Psoas muscle (tissue), 8 donors: ENCODE results near the gene CHCHD1. TPM values are rescaled to one million over a fixed set of nuclear protein-coding genes. Genes with fewer than 3 reads are reported as not detected.

ENCODE experiments used
- ATAC-seq, 4 donors: fragments of 200-7000 bp; cut with Tn5 transposase; one replicate each; pipeline ENCODE4 v1.9.1; 2020; ENCODE audit warnings: moderate library complexity in 3 of 4, mild to moderate bottlenecking in 2 of 4
- DNase-seq, 2 donors: peaks; one replicate each; pipeline ENCODE4 v3.0.0-alpha.2; 2020
- H3K27ac ChIP-seq: fragments of 200-600 bp; one replicate; pipeline ENCODE4 v1.8.0; 2022
- H3K27me3 ChIP-seq, 3 donors: fragments of 200-600 bp in 1 of 3; one replicate each; pipeline versions ENCODE4 v1.6.1 to v1.8.0; 2013 to 2022; ENCODE audit warnings: low read length in 2 of 3, mild to moderate bottlenecking in 2 of 3, moderate library complexity in 1 of 3; ENCODE audit not compliant: insufficient read depth in 3 of 3
- H3K36me3 ChIP-seq, 2 donors: fragments of 200-600 bp in 1 of 2; one replicate each; pipeline versions ENCODE4 v1.6.1 to v1.8.0; 2013 to 2022; ENCODE audit warnings: low read depth in 1 of 2, mild to moderate bottlenecking in 1 of 2, moderate library complexity in 1 of 2; ENCODE audit not compliant: insufficient read depth in 1 of 2
- H3K4me1 ChIP-seq: fragments of 200-600 bp; one replicate; pipeline ENCODE4 v1.8.0; 2022
- H3K4me3 ChIP-seq: fragments of 200-600 bp; one replicate; pipeline ENCODE4 v1.8.0; 2022; ENCODE audit warnings: mild to moderate bottlenecking
- H3K9me3 ChIP-seq: fragments of 200-600 bp; one replicate; pipeline ENCODE4 v1.8.0; 2022
- CTCF ChIP-seq: fragments of 200-600 bp; IDR thresholded peaks from one replicate; pipeline ENCODE4 v1.8.0; 2022; ENCODE audit warnings: antibody characterized with exemption
- WGBS, 3 donors: extraction: QIAGEN DNeasy Blood & Tissue Kit; methylation state at CpG; one replicate each; pipeline versions ENCODE4 v1.1.6 to v1.1.7; 2013; 5-methylcytosine and 5-hydroxymethylcytosine counted together
- intact Hi-C, 2 donors: fragments of 100-400 bp; cut with DNase I; formaldehyde crosslinking; loops; one replicate each; pipeline versions ENCODE4 v1.11.0 to v1.14.2; 2022
- polyA plus RNA-seq, 3 donors: library from polyadenylated mRNA; stranded (reverse); fragments of 200-250 nt; gene quantifications; one replicate each; pipeline ENCODE4 v1.2.3, GENCODE V29; 2013
- total RNA-seq, 4 donors: library from RNA; stranded (reverse); fragmentation: NEBNext Ultra II Directional in 2 of 4; extraction: Animal tissue kit (Norgen Biotek cat#: 25700) in 2 of 4; gene quantifications; one replicate each; pipeline versions ENCODE4 v1.2.1 to v1.2.4, GENCODE V29; 2021 to 2023
- donor health status: healthy with polysubstance abuse.
- donor health status: DM: no; HTN: no; CAD: no; lungs with moderate emphysema.
- donor health status: Bipolar disorder and iron deficiency.
- donor health status: healthy.
- donor health status: DM: yes; HTN: yes; CAD: no.
- donor health status: DM: no; HTN: no; CAD: no.
- donor health status: DM: no; HTN: no; CAD: no.
- donor health status: DM: yes; HTN: yes; CAD: no.

Gene CHCHD1
- total and polyA plus RNA-seq, 7 donors: 19.9 to 98.7 (median 30.9) TPM

- Histone ChIP-seq H3K9me3 (no peaks in the 10 kb centered on the region), H3K36me3 (peaks cover 3 to 81% of the 10 kb centered on the region in 2 donors), H3K4me3 (no peak overlapping the region), H3K27ac (peak overlapping the region; percentile 75), H3K4me1 (peaks cover 8% of the 10 kb centered on the region), H3K27me3 (no peaks in the 10 kb centered on the region)
- ATAC-seq: peak; percentile 60 to 75 (median 74)
- DNase-seq: peak in 1 of 2 donors; percentile 75
- TF ChIP-seq CTCF: no peak
- WGBS, 3 donors: 48 to 58% (median 52%) methylated on average over 20 of the region's 20 CpGs
- intact Hi-C loops: no loop called here
Observed at GRCh38 chr10:73819513-73820093, 37.8 kb downstream of the CHCHD1 start.

GRCh38 chr10:73823391-73823790, 41.5 kb downstream of the CHCHD1 start:
- WGBS, 3 donors: 92 to 95% (median 92%) methylated on average over 7 of the region's 7 CpGs
- Histone ChIP-seq H3K27ac (no peak overlapping the region), H3K4me1 (no peaks in the 10 kb centered on the region), H3K27me3 (no peaks in the 10 kb centered on the region), H3K9me3 (no peaks in the 10 kb centered on the region), H3K4me3 (no peak overlapping the region), H3K36me3 (peaks cover 0 to 82% of the 10 kb centered on the region in 2 donors)
- no peak for TF ChIP-seq CTCF
- no peak for DNase-seq
- no peak for ATAC-seq
- intact Hi-C loops: no loop called here

- peaks cover 0 to 88% of the 10 kb centered on the region in 2 donors for H3K36me3 ChIP-seq
- no peaks in the 10 kb centered on the region for H3K9me3 ChIP-seq
- no peaks in the 10 kb centered on the region for H3K27me3 ChIP-seq
- no peak overlapping the region for H3K27ac ChIP-seq
- TF ChIP-seq CTCF: no peak
- ATAC-seq (no peak), DNase-seq (no peak)
- intact Hi-C loops: no loop called here
- no peaks in the 10 kb centered on the region for H3K4me1 ChIP-seq
- 96 to 99% (median 98%) methylated on average over 14 of the region's 14 CpGs for WGBS, 3 donors
- H3K4me3 ChIP-seq: no peak overlapping the region
Observed at GRCh38 chr10:73824146-73824725, 42.4 kb downstream of the CHCHD1 start.

- no peak overlapping the region for H3K27ac ChIP-seq
- TF ChIP-seq CTCF: no peak
- 91 to 95% (median 92%) methylated on average over 19 of the region's 19 CpGs for WGBS, 3 donors
- H3K4me1 ChIP-seq: no peaks in the 10 kb centered on the region
- DNase-seq: no peak
- no peak for ATAC-seq
- H3K4me3 ChIP-seq: no peak overlapping the region
- no peaks in the 10 kb centered on the region for H3K27me3 ChIP-seq
- H3K36me3 ChIP-seq: peaks cover 0 to 80% of the 10 kb centered on the region in 2 donors
- no peaks in the 10 kb centered on the region for H3K9me3 ChIP-seq
- intact Hi-C loops: no loop called here
Observed at GRCh38 chr10:73827346-73828089, 45.7 kb downstream of the CHCHD1 start.
